ENCODE measurements around the gene RAD9A. TPM values are rescaled to one million over a fixed set of nuclear protein-coding genes. Genes with fewer than 3 reads are reported as not detected.

RAD9A gene
- total and polyA plus RNA-seq, 4 donors, result 14.1 to 35.9 (median 21.2) TPM

- TF ChIP-seq, protein P1, sequence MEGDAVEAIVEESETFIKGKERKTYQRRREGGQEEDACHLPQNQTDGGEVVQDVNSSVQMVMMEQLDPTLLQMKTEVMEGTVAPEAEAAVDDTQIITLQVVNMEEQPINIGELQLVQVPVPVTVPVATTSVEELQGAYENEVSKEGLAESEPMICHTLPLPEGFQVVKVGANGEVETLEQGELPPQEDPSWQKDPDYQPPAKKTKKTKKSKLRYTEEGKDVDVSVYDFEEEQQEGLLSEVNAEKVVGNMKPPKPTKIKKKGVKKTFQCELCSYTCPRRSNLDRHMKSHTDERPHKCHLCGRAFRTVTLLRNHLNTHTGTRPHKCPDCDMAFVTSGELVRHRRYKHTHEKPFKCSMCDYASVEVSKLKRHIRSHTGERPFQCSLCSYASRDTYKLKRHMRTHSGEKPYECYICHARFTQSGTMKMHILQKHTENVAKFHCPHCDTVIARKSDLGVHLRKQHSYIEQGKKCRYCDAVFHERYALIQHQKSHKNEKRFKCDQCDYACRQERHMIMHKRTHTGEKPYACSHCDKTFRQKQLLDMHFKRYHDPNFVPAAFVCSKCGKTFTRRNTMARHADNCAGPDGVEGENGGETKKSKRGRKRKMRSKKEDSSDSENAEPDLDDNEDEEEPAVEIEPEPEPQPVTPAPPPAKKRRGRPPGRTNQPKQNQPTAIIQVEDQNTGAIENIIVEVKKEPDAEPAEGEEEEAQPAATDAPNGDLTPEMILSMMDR (IDR thresholded peaks at IDR 0.05; ENCODE audit: control extremely low read depth, extremely low read depth), result no peak
- DNase-seq (no peak), ATAC-seq (ENCODE audit: insufficient read depth, low FRiP score) (no peak)
- H3K36me3 ChIP-seq (ENCODE audit: control insufficient read depth in 4 of 4, insufficient read depth in 4 of 4, low read length in 4 of 4), result no peaks in the 10 kb centered on the region
- WGBS, 2 donors, result 75 to 80% methylated on average over 15 of the region's 15 CpGs
- peaks cover 0 to 3% (median 2%) of the 10 kb centered on the region in 3 donors for H3K27me3 ChIP-seq (ENCODE audit: control insufficient read depth in 3 of 3, insufficient read depth in 3 of 3, low read length in 2 of 3)
- no peak overlapping the region for H3K27ac ChIP-seq (ENCODE audit: low read depth in 1 of 2, low read length in 1 of 2)
- H3K9ac ChIP-seq (ENCODE audit: insufficient read depth in 1 of 2, low read length in 2 of 2), result no peak overlapping the region
- peaks cover 0 to 8% (median 0%) of the 10 kb centered on the region in 5 donors for H3K4me1 ChIP-seq (ENCODE audit: control insufficient read depth in 5 of 5, insufficient read depth in 5 of 5, low read length in 5 of 5)
- H3K4me3 ChIP-seq, result no peak overlapping the region
- no peaks in the 10 kb centered on the region for H3K9me3 ChIP-seq (ENCODE audit: control insufficient read depth in 4 of 4, insufficient read depth in 3 of 4, low read length in 3 of 4)
Measured at GRCh38 chr11:67410369-67410831, 18.6 kb downstream of the RAD9A start.

DNA sequence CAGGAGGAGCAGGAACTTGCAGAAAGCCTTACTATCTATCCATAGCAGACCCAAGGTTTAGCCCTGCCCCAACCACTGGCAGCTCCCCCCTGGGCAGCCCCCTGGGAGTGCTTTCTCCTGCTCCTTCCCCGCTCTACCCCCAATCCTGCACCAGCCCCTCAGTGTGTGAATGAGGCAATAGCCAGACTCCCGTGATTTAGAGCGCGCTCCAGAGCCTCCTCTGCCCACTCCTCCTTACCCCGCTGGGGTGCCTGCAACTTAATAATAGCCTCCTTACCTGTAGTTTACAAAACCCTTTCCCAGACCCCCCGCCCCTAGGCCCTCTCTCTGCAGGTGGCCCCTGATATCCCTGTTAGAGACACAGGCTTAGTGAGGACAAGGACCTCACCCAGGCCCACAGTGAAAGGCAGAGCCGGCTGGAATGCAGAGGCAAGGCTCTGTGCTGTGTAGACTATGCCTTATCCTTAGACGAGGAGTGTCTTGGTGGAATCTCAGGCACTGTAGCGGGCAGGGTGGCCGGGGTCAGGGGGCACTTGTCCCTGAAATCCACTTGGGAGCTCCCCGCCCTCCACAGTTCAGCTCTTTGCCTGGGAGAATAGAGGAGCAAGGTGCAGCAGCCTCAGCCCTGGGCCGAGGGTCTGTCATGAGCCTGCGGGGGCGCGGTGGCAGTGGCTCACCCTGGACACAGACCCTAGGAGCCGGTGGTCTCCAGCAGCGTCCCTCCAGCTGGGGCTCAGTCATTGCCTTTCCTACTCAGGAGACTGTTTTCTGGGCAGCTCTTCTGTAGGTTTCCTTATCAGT is 19.4 kb downstream of the RAD9A start:
- no peak overlapping the region for H3K4me3 ChIP-seq
- H3K4me1 ChIP-seq (ENCODE audit: control insufficient read depth in 5 of 5, insufficient read depth in 5 of 5, low read length in 5 of 5), result peaks cover 0 to 11% (median under 1%) of the 10 kb centered on the region in 5 donors
- ATAC-seq (ENCODE audit: insufficient read depth, low FRiP score) (no peak), DNase-seq (no peak)
- H3K9me3 ChIP-seq (ENCODE audit: control insufficient read depth in 4 of 4, insufficient read depth in 3 of 4, low read length in 3 of 4), result no peaks in the 10 kb centered on the region
- H3K36me3 ChIP-seq (ENCODE audit: control insufficient read depth in 4 of 4, insufficient read depth in 4 of 4, low read length in 4 of 4), result no peaks in the 10 kb centered on the region
- TF ChIP-seq, protein P1 (IDR thresholded peaks at IDR 0.05; ENCODE audit: control extremely low read depth, extremely low read depth), result no peak
- 82 to 83% methylated on average over 13 to 17 of the region's 17 CpGs for WGBS, 2 donors
- H3K9ac ChIP-seq (ENCODE audit: insufficient read depth in 1 of 2, low read length in 2 of 2), result no peak overlapping the region
- peaks cover 0 to 3% (median 2%) of the 10 kb centered on the region in 3 donors for H3K27me3 ChIP-seq (ENCODE audit: control insufficient read depth in 3 of 3, insufficient read depth in 3 of 3, low read length in 2 of 3)
- no peak overlapping the region for H3K27ac ChIP-seq (ENCODE audit: low read depth in 1 of 2, low read length in 1 of 2)

DNA sequence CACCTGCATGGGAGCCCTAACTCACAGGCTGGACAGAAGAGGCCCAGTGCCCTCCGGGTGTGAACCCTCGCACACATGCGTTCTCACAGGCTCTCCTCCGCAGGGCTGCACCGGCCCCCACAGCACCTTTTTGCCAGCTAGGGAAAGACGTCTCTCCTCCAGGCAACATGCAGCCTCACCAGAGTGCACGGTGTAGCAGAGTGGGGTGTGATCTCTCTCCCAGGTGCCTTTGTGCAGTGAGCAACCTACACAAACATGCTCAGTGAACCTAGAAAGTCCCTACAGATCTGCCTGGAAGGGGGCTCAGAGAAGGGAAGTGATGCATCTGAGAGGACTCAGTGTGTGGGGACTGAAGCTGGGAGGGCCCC is 20.0 kb downstream of the RAD9A start:
- Histone ChIP-seq H3K4me3 (no peak overlapping the region), H3K9ac (ENCODE audit: insufficient read depth in 1 of 2, low read length in 2 of 2) (no peak overlapping the region), H3K27ac (ENCODE audit: low read depth in 1 of 2, low read length in 1 of 2) (no peak overlapping the region), H3K9me3 (ENCODE audit: control insufficient read depth in 4 of 4, insufficient read depth in 3 of 4, low read length in 3 of 4) (no peaks in the 10 kb centered on the region), H3K4me1 (ENCODE audit: control insufficient read depth in 5 of 5, insufficient read depth in 5 of 5, low read length in 5 of 5) (peaks cover 0 to 15% (median 7%) of the 10 kb centered on the region in 5 donors), H3K27me3 (ENCODE audit: control insufficient read depth in 3 of 3, insufficient read depth in 3 of 3, low read length in 2 of 3) (peaks cover 0 to 3% (median 2%) of the 10 kb centered on the region in 3 donors), H3K36me3 (ENCODE audit: control insufficient read depth in 4 of 4, insufficient read depth in 4 of 4, low read length in 4 of 4) (no peaks in the 10 kb centered on the region)
- ATAC-seq (ENCODE audit: insufficient read depth, low FRiP score), result no peak
- TF ChIP-seq, protein P1 (IDR thresholded peaks at IDR 0.05; ENCODE audit: control extremely low read depth, extremely low read depth), result no peak
- no peak for DNase-seq
- 76 to 84% methylated on average over 7 of the region's 7 CpGs for WGBS, 2 donors

All from lung (tissue), 12 donors.